CD4-positive, alpha-beta memory T cell (primary cell): ENCODE results near the gene LCN2. TPM values are rescaled to one million over a fixed set of nuclear protein-coding genes. Genes with fewer than 3 reads are reported as not detected.

Experiments
- CTCF ChIA-PET: fragments of 350-600 bp; sonication (Branson Sonifier 250); formaldehyde crosslinking; loops from one replicate; lab custom pipeline; 2021; ENCODE audit warnings: inconsistent platforms; ENCODE audit not compliant: partially characterized antibody; lab: Charles Lee
- POLR2A ChIA-PET: fragments of 350-600 bp; sonication (Branson Sonifier 250); formaldehyde crosslinking; loops from one replicate; lab custom pipeline; 2021; ENCODE audit not compliant: partially characterized antibody; lab: Charles Lee
- DNase-seq, 5 donors: peaks; one replicate each; pipeline versions ENCODE4 v3.0.0 to v3.0.0-alpha.2; 2020 to 2022; ENCODE audit warnings: mixed read lengths in 1 of 5
- H3K27ac ChIP-seq: one replicate; pipeline ENCODE4 v1.7.0; 2013; ENCODE audit warnings: low read depth, low read length
- H3K27me3 ChIP-seq: 2 replicates; pipeline ENCODE4 v1.7.0; 2013; ENCODE audit warnings: mild to moderate bottlenecking, low read length, moderate library complexity; ENCODE audit not compliant: insufficient read depth
- H3K36me3 ChIP-seq: 2 replicates; pipeline ENCODE4 v1.7.0; 2013; ENCODE audit warnings: mild to moderate bottlenecking, low read length, moderate library complexity; ENCODE audit not compliant: insufficient read depth
- H3K4me1 ChIP-seq: 2 replicates; pipeline ENCODE4 v1.7.0; 2013; ENCODE audit warnings: mild to moderate bottlenecking, low read length, moderate library complexity; ENCODE audit not compliant: insufficient read depth
- H3K4me3 ChIP-seq, 2 donors: one replicate each; pipeline ENCODE4 v1.7.0; 2013; ENCODE audit warnings: low read length in 2 of 2, mild to moderate bottlenecking in 1 of 2
- H3K9me3 ChIP-seq, 2 donors: one replicate each; pipeline ENCODE4 v1.7.0; 2013; ENCODE audit warnings: low read length in 2 of 2, control low read depth in 1 of 2; ENCODE audit not compliant: control insufficient read depth in 1 of 2
- H3K27ac Mint-ChIP-seq, 7 donors: one replicate each; pipeline ENCODE4 v1.8.0; 2020 to 2021; ENCODE audit warnings: mixed read lengths in 7 of 7, mild to moderate bottlenecking in 6 of 7, inconsistent platforms in 3 of 7, moderate library complexity in 3 of 7
- H3K27me3 Mint-ChIP-seq, 2 donors: one replicate each; pipeline ENCODE4 v1.8.0; 2020 to 2021; ENCODE audit warnings: mixed read lengths in 2 of 2
- H3K36me3 Mint-ChIP-seq, 2 donors: one replicate each; pipeline ENCODE4 v1.8.0; 2020 to 2021; ENCODE audit warnings: mixed read lengths in 2 of 2, inconsistent platforms in 1 of 2, mild to moderate bottlenecking in 1 of 2
- H3K4me1 Mint-ChIP-seq, 4 donors: one replicate each; pipeline ENCODE4 v1.8.0; 2020 to 2021; ENCODE audit warnings: mixed read lengths in 4 of 4, mild to moderate bottlenecking in 1 of 4
- H3K4me3 Mint-ChIP-seq, 8 donors: one replicate each; pipeline ENCODE4 v1.8.0; 2020 to 2021; ENCODE audit warnings: mixed read lengths in 8 of 8, mild to moderate bottlenecking in 7 of 8, moderate library complexity in 6 of 8, inconsistent platforms in 3 of 8
- H3K9me3 Mint-ChIP-seq, 8 donors: one replicate each; pipeline ENCODE4 v1.8.0; 2020 to 2021; ENCODE audit warnings: mixed read lengths in 8 of 8, mild to moderate bottlenecking in 5 of 8, inconsistent platforms in 3 of 8, moderate library complexity in 1 of 8
- intact Hi-C: fragments of 100-400 bp; cut with micrococcal nuclease; formaldehyde crosslinking; loops from one replicate; pipeline ENCODE4 v1.15.1; 2023
- polyA plus RNA-seq, 2 donors: library from polyadenylated mRNA; unstranded; fragments of 300-500 nt; fragmentation: Illumina TruSeq; gene quantifications; one replicate each; pipeline ENCODE4 v1.2.3, GENCODE V29; 2021
- total RNA-seq, 2 experiments: library from RNA; stranded (reverse); gene quantifications; one replicate each; pipeline ENCODE4 v1.2.3, GENCODE V29; 2021

LCN2 gene
- total and polyA plus RNA-seq, 4 experiments from 2014 or later, result not detected

GRCh38 chr9:128168731-128169308 lies 19.6 kb downstream of the LCN2 start:
- CTCF ChIA-PET, result no interaction called here

GRCh38 chr9:128169492-128169891 lies 20.2 kb downstream of the LCN2 start:
- peaks cover 22 to 46% of the 10 kb centered on the region in 2 donors for H3K36me3 Mint-ChIP-seq
- no peaks in the 10 kb centered on the region for H3K27me3 ChIP-seq
- CTCF ChIA-PET, result no interaction called here

More at GRCh38 chr9:128168731-128169308, 19.6 kb downstream of the LCN2 start:
- no peak overlapping the region for H3K4me3 ChIP-seq
- intact Hi-C loops, result no loop called here
- Mint-ChIP-seq H3K4me1 (peaks cover 0 to 2% (median 0%) of the 10 kb centered on the region in 4 donors), H3K4me3 (no peak overlapping the region), H3K27ac (peak overlapping the region in 4 of 7 donors; percentile 8 to 43 (median 28)), H3K9me3 (no peaks in the 10 kb centered on the region), H3K36me3 (peaks cover 22 to 50% of the 10 kb centered on the region in 2 donors), H3K27me3 (no peaks in the 10 kb centered on the region)
- no peak overlapping the region for H3K27ac ChIP-seq
- H3K4me1 ChIP-seq, result no peaks in the 10 kb centered on the region
- DNase-seq, result no peak
- no peaks in the 10 kb centered on the region for H3K9me3 ChIP-seq
- H3K36me3 ChIP-seq, result peaks cover 44% of the 10 kb centered on the region
- H3K27me3 ChIP-seq, result no peaks in the 10 kb centered on the region
- POLR2A ChIA-PET, result interaction anchor here (2.3 kb wide), 1 partner anchor 9 kb away, joined by 13 read pairs; the partner anchor contains the start of gene BBLN

GRCh38 chr9:128169925-128170324 lies 20.7 kb downstream of the LCN2 start:
- intact Hi-C loops, result no loop called here
- Histone ChIP-seq H3K27me3 (no peaks in the 10 kb centered on the region), H3K9me3 (no peaks in the 10 kb centered on the region), H3K36me3 (peaks cover 34% of the 10 kb centered on the region), H3K4me3 (no peak overlapping the region), H3K4me1 (no peaks in the 10 kb centered on the region), H3K27ac (no peak overlapping the region)
- H3K4me1 Mint-ChIP-seq, result peaks cover 0 to 2% (median 0%) of the 10 kb centered on the region in 4 donors
- ChIA-PET POLR2A (interaction anchor here (1.3 kb wide), 1 partner anchor 8 kb away, joined by 4 read pairs; no protein-coding TSS in a partner anchor), CTCF (no interaction called here)
- peak overlapping the region in 1 of 7 donors; percentile 6 for H3K27ac Mint-ChIP-seq
- DNase-seq, result no peak
- H3K9me3 Mint-ChIP-seq, result no peaks in the 10 kb centered on the region
- no peaks in the 10 kb centered on the region for H3K27me3 Mint-ChIP-seq
- H3K36me3 Mint-ChIP-seq, result peaks cover 25 to 48% of the 10 kb centered on the region in 2 donors
- H3K4me3 Mint-ChIP-seq, result no peak overlapping the region

More at GRCh38 chr9:128169492-128169891, 20.2 kb downstream of the LCN2 start:
- Histone ChIP-seq H3K4me3 (no peak overlapping the region), H3K4me1 (no peaks in the 10 kb centered on the region), H3K27ac (no peak overlapping the region), H3K36me3 (peaks cover 37% of the 10 kb centered on the region), H3K9me3 (no peaks in the 10 kb centered on the region)
- H3K27me3 Mint-ChIP-seq, result no peaks in the 10 kb centered on the region
- intact Hi-C loops, result no loop called here
- no peaks in the 10 kb centered on the region for H3K9me3 Mint-ChIP-seq
- H3K4me1 Mint-ChIP-seq, result peaks cover 0 to 2% (median 0%) of the 10 kb centered on the region in 4 donors
- H3K27ac Mint-ChIP-seq, result peak overlapping the region in 2 of 7 donors; percentile 52 to 65
- no peak for DNase-seq
- POLR2A ChIA-PET, result interaction anchor here (2.3 kb wide), 1 partner anchor 10 kb away, joined by 13 read pairs; the partner anchor contains the start of gene BBLN
- H3K4me3 Mint-ChIP-seq, result no peak overlapping the region

GRCh38 chr9:128174062-128174461 lies 24.8 kb downstream of the LCN2 start:
- H3K4me3 Mint-ChIP-seq, result no peak overlapping the region

GRCh38 chr9:128175102-128175563 lies 25.9 kb downstream of the LCN2 start:
- CTCF ChIA-PET, result interaction anchor here (1.3 kb wide), 1 partner anchor 57 kb away, joined by 3 read pairs; no protein-coding TSS in a partner anchor
- Mint-ChIP-seq H3K4me3 (no peak overlapping the region), H3K4me1 (no peaks in the 10 kb centered on the region), H3K27me3 (no peaks in the 10 kb centered on the region), H3K36me3 (peaks cover 33 to 46% of the 10 kb centered on the region in 2 donors), H3K27ac (peak overlapping the region in 1 of 7 donors; percentile 53), H3K9me3 (no peaks in the 10 kb centered on the region)
- Histone ChIP-seq H3K4me1 (no peaks in the 10 kb centered on the region), H3K27ac (no peak overlapping the region), H3K4me3 (no peak overlapping the region), H3K27me3 (no peaks in the 10 kb centered on the region), H3K36me3 (peaks cover 38% of the 10 kb centered on the region), H3K9me3 (no peaks in the 10 kb centered on the region)
- intact Hi-C loops, result no loop called here
- POLR2A ChIA-PET, result interaction anchor here (0.7 kb wide), 1 partner anchor 100 kb away, joined by 3 read pairs; no protein-coding TSS in a partner anchor
- no peak for DNase-seq

More at GRCh38 chr9:128174062-128174461, 24.8 kb downstream of the LCN2 start:
- no peak overlapping the region for H3K27ac Mint-ChIP-seq
- no peaks in the 10 kb centered on the region for H3K27me3 Mint-ChIP-seq
- Histone ChIP-seq H3K9me3 (no peaks in the 10 kb centered on the region), H3K27me3 (no peaks in the 10 kb centered on the region), H3K4me3 (no peak overlapping the region), H3K36me3 (peaks cover 42% of the 10 kb centered on the region), H3K4me1 (no peaks in the 10 kb centered on the region), H3K27ac (no peak overlapping the region)
- CTCF ChIA-PET, result interaction anchor here (1.3 kb wide), 1 partner anchor 56 kb away, joined by 3 read pairs; no protein-coding TSS in a partner anchor
- H3K4me1 Mint-ChIP-seq, result no peaks in the 10 kb centered on the region
- H3K36me3 Mint-ChIP-seq, result peaks cover 30 to 50% of the 10 kb centered on the region in 2 donors
- no peaks in the 10 kb centered on the region for H3K9me3 Mint-ChIP-seq
- intact Hi-C loops, result no loop called here
- POLR2A ChIA-PET, result interaction anchor here (0.6 kb wide), 1 partner anchor 56 kb away, joined by 3 read pairs; no protein-coding TSS in a partner anchor
- DNase-seq, result no peak

GRCh38 chr9:128175726-128176125 lies 26.5 kb downstream of the LCN2 start:
- CTCF ChIA-PET, result interaction anchor here (1.3 kb wide), 1 partner anchor 58 kb away, joined by 3 read pairs; no protein-coding TSS in a partner anchor
- POLR2A ChIA-PET, result no interaction called here
- peaks cover 36 to 44% of the 10 kb centered on the region in 2 donors for H3K36me3 Mint-ChIP-seq

GRCh38 chr9:128178806-128179431 lies 29.7 kb downstream of the LCN2 start:
- no peak overlapping the region for H3K4me3 ChIP-seq
- no peaks in the 10 kb centered on the region for H3K9me3 Mint-ChIP-seq
- no peak overlapping the region for H3K27ac ChIP-seq
- H3K4me3 Mint-ChIP-seq, result no peak overlapping the region
- no peaks in the 10 kb centered on the region for H3K27me3 Mint-ChIP-seq
- H3K4me1 ChIP-seq, result no peaks in the 10 kb centered on the region
- no peaks in the 10 kb centered on the region for H3K4me1 Mint-ChIP-seq
- intact Hi-C loops, result no loop called here
- H3K9me3 ChIP-seq, result no peaks in the 10 kb centered on the region
- no peak for DNase-seq
- peaks cover 58% of the 10 kb centered on the region for H3K36me3 ChIP-seq
- peak overlapping the region in 1 of 7 donors; percentile 77 for H3K27ac Mint-ChIP-seq
- CTCF ChIA-PET, result no interaction called here
- peaks cover 43 to 58% of the 10 kb centered on the region in 2 donors for H3K36me3 Mint-ChIP-seq
- POLR2A ChIA-PET, result no interaction called here
- no peaks in the 10 kb centered on the region for H3K27me3 ChIP-seq

More at GRCh38 chr9:128175726-128176125, 26.5 kb downstream of the LCN2 start:
- H3K4me3 ChIP-seq, result no peak overlapping the region
- no peaks in the 10 kb centered on the region for H3K9me3 ChIP-seq
- no peak overlapping the region for H3K27ac ChIP-seq
- DNase-seq, result no peak
- peaks cover 42% of the 10 kb centered on the region for H3K36me3 ChIP-seq
- H3K4me1 Mint-ChIP-seq, result no peaks in the 10 kb centered on the region
- no peaks in the 10 kb centered on the region for H3K27me3 ChIP-seq
- peak overlapping the region in 1 of 7 donors; percentile 22 for H3K27ac Mint-ChIP-seq
- intact Hi-C loops, result no loop called here
- H3K4me1 ChIP-seq, result no peaks in the 10 kb centered on the region
- H3K27me3 Mint-ChIP-seq, result no peaks in the 10 kb centered on the region
- H3K9me3 Mint-ChIP-seq, result no peaks in the 10 kb centered on the region
- H3K4me3 Mint-ChIP-seq, result no peak overlapping the region
